Pancreas (tissue), 10 donors: ENCODE measurements around the gene TBC1D3B. TPM values are rescaled to one million over a fixed set of nuclear protein-coding genes. Genes with fewer than 3 reads are reported as not detected.
A peak's percentile ranks its signal among the peaks of the same experiment; 100 is the strongest.
"Not testable (repeated sequence)": the region's sequence is repeated elsewhere in the genome, so short reads cannot be mapped to it uniquely, and the experiment has no call there.

Source experiments
- ATAC-seq, 4 donors: fragments of 200-7000 bp; cut with Tn5 transposase; one replicate each; pipeline versions ENCODE4 v1.8.0 to v1.9.1; 2020; ENCODE audit warnings: mild to moderate bottlenecking in 4 of 4, moderate library complexity in 4 of 4
- DNase-seq, 6 donors: peaks; one replicate each; pipeline ENCODE4 v3.0.0-alpha.2; 2020
- FAIRE-seq: peaks from 2 replicates; lab custom pipeline; 2012; peaks lifted over from hg19 to GRCh38; lab: Jason Lieb, UNC
- H3K27ac ChIP-seq, 4 donors: fragments of 200-600 bp; sonication (generic); 1 replicate in 3 of 4; 2 replicates in 1 of 4; pipeline versions ENCODE4 v1.5.0 to v1.8.0; 2020
- H3K27me3 ChIP-seq, 4 donors: fragments of 200-600 bp; one replicate each; pipeline ENCODE4 v1.8.0; 2021
- H3K36me3 ChIP-seq, 3 donors: fragments of 200-600 bp; sonication (generic) in 1 of 3; one replicate each; pipeline versions ENCODE4 v1.5.0 to v1.8.0; 2020 to 2021
- H3K4me1 ChIP-seq, 3 donors: fragments of 200-600 bp; one replicate each; pipeline ENCODE4 v1.8.0; 2021
- H3K4me3 ChIP-seq, 4 donors: fragments of 200-600 bp; sonication (generic) in 2 of 4; one replicate each; pipeline versions ENCODE4 v1.5.0 to v1.8.0; 2020 to 2021
- H3K9me3 ChIP-seq, 4 donors: fragments of 200-600 bp; one replicate each; pipeline ENCODE4 v1.8.0; 2021
- WGBS, 2 donors: extraction: QIAGEN DNeasy Blood & Tissue Kit; methylation state at CpG; one replicate each; pipeline ENCODE4 v1.1.7; 2013; 5-methylcytosine and 5-hydroxymethylcytosine counted together
- intact Hi-C, 3 donors: fragments of 100-400 bp; cut with DNase I; formaldehyde crosslinking; loops; one replicate each; pipeline versions ENCODE4 v1.11.1 to v1.14.2; 2022
- polyA plus RNA-seq, 2 donors: library from polyadenylated mRNA; stranded (reverse); fragments of 200-250 nt; gene quantifications; one replicate each; pipeline ENCODE4 v1.2.3, GENCODE V29; 2013
- total RNA-seq, 6 donors: library from RNA; stranded (reverse); fragmentation: NEBNext Ultra II Directional in 4 of 6; extraction: Animal tissue kit (Norgen Biotek cat#: 25700) in 4 of 6; gene quantifications; one replicate each; pipeline versions ENCODE4 v1.2.1 to v1.2.4, GENCODE V29; 2021 to 2023
- TF ChIP-seq, protein P1 (sequence below), 4 donors: fragments of 200-600 bp; sonication (generic) in 3 of 4; IDR thresholded peaks; one replicate each; pipeline versions ENCODE4 v1.5.0 to v1.8.0; 2021; ENCODE audit warnings: antibody characterized with exemption in 4 of 4
- donor health status: healthy with polysubstance abuse.
- donor health status: DM: no; HTN: no; CAD: no; lungs with moderate emphysema.
- donor health status: DM: no; HTN: no; CAD: no.
- donor health status: control.
- donor health status: control.
- donor health status: Bipolar disorder and iron deficiency.
- donor health status: DM: yes; HTN: yes; CAD: no.
- donor health status: DM: no; HTN: no; CAD: no.
- donor health status: DM: no; HTN: no; CAD: no.
- donor health status: DM: yes; HTN: yes; CAD: no.

TBC1D3B gene
- total and polyA plus RNA-seq, 8 donors, result 2.2 to 5.7 (median 3.9) TPM

DNA sequence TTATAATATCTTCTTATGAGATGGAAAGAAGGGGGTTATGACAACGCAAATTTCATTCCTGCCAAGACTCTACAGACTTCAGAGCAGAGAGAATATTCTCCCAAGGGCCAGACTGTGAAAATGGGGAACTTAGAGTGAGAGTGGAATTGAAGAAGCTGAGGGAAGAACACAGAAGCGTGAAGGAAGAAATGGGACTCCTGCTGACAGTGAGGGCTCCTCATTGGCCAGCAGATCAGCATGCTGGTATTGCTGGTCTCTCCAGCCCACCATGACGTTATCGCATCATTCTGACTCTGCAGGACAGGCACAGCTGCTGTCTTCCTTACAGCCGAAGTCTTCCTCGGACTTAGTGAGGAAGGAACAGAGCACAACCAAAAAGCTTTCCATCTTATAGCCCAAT lies 48.5 kb downstream of the TBC1D3B start:
- Histone ChIP-seq H3K4me1 (no peaks in the 10 kb centered on the region), H3K27me3 (no peaks in the 10 kb centered on the region), H3K27ac (no peak overlapping the region), H3K9me3 (no peaks in the 10 kb centered on the region), H3K4me3 (no peak overlapping the region), H3K36me3 (no peaks in the 10 kb centered on the region)
- intact Hi-C loops, result no loop called here
- 66 to 76% methylated on average over 6 of the region's 6 CpGs for WGBS, 2 donors
- ATAC-seq (peak in 2 of 4 donors; percentile 27 to 57), FAIRE-seq (no peak), DNase-seq (no peak)
- TF ChIP-seq, protein P1, sequence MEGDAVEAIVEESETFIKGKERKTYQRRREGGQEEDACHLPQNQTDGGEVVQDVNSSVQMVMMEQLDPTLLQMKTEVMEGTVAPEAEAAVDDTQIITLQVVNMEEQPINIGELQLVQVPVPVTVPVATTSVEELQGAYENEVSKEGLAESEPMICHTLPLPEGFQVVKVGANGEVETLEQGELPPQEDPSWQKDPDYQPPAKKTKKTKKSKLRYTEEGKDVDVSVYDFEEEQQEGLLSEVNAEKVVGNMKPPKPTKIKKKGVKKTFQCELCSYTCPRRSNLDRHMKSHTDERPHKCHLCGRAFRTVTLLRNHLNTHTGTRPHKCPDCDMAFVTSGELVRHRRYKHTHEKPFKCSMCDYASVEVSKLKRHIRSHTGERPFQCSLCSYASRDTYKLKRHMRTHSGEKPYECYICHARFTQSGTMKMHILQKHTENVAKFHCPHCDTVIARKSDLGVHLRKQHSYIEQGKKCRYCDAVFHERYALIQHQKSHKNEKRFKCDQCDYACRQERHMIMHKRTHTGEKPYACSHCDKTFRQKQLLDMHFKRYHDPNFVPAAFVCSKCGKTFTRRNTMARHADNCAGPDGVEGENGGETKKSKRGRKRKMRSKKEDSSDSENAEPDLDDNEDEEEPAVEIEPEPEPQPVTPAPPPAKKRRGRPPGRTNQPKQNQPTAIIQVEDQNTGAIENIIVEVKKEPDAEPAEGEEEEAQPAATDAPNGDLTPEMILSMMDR (IDR thresholded peaks at IDR 0.05), result no peak

DNA sequence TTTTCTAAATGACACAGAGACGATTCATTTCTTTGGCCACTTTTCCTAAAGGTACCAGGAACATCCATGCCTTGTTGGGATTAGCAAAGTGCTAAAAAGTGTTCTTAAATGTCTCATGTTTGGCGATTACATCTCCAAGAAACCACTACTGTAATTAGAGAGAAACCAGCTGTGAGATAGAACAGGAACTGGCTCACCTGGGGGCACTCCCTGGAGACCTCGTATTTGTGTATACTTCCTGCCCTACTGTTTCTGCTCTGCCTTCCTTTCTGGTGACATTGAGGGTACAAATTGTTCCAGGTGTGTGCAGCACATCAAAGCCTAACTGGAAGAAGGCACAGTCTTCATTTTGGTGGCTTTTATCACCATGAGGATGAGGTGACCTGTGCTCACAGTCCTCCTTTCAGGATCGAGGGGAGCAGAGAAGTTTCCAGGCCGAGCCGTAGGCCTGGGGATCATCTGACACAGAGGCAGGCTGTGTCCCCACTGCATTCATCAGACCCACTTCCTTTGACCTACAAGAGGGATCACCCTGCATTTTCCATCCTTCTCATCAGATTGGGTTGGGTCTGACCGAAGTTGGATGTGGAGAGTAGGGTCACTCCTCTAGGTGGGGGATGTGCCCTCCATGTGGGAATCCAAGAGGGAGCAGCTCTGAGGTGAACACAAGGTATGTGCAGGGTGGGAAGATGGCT lies 49.1 kb downstream of the TBC1D3B start:
- Histone ChIP-seq H3K4me3 (no peak overlapping the region), H3K9me3 (no peaks in the 10 kb centered on the region), H3K27ac (no peak overlapping the region), H3K36me3 (no peaks in the 10 kb centered on the region), H3K4me1 (no peaks in the 10 kb centered on the region), H3K27me3 (no peaks in the 10 kb centered on the region)
- 57 to 65% methylated on average over 7 of the region's 7 CpGs for WGBS, 2 donors
- no peak for DNase-seq
- intact Hi-C loops, result no loop called here
- no peak for ATAC-seq
- TF ChIP-seq, protein P1 (IDR thresholded peaks at IDR 0.05), result no peak
- FAIRE-seq, result no peak

DNA sequence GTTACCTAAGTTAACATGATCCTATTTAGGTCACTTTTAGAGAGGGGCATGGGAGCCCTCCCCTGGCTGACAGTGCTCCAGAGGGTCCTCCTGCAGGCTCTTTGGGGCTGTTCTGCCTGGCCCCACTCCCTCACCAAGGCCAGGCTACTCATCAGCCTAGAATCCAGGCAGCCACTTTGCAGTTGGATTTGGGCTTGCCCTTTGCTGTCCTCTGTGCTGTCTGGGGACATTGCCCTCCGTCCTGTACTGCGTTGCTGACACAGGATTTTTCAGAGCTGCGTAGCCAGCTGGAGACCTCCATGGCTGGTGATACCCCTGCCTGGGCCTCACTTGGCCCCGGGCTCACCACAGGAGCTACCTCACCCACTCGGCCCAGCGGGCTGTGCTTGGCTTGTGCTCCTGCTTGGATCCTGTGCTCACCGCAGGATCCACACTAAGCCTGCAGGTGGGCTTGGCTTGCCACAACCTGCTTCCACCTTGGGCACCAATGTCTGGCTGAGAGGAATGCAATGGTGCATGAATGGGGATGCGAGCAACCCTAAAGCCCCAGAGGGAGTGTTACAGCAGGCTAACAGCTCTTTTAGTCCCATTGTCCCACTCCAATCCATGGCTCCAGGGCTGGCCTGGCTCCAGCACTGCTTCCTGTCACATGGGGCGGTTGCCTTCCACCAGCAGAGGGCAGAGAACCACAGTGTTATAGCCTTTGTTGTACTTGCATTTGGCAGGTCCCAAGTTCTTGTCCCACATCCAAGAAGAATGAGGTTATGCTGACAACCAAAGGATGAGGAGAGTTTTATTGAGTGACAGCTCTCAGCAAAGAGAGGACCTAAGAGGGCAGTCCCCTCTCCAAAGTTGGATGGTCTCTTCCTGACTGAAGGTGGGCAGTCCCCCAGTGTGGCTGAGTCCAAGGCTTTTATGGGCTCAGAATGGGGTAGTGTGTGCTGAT lies 51.3 kb downstream of the TBC1D3B start:
- ATAC-seq, result no peak
- TF ChIP-seq, protein P1 (IDR thresholded peaks at IDR 0.05), result no peak
- H3K27me3 ChIP-seq, result no peaks in the 10 kb centered on the region
- FAIRE-seq, result no peak
- no peaks in the 10 kb centered on the region for H3K4me1 ChIP-seq
- no peaks in the 10 kb centered on the region for H3K36me3 ChIP-seq
- DNase-seq, result peak in 1 of 6 donors; percentile 68
- 77 to 79% methylated on average over 9 of the region's 9 CpGs for WGBS, 2 donors
- intact Hi-C loops, result loop anchor here in 1 of 3 donors (5.0 kb wide), 1 partner anchor 57 kb away; no protein-coding TSS in a partner anchor
- no peaks in the 10 kb centered on the region for H3K9me3 ChIP-seq
- H3K27ac ChIP-seq, result no peak overlapping the region
- H3K4me3 ChIP-seq, result no peak overlapping the region

DNA sequence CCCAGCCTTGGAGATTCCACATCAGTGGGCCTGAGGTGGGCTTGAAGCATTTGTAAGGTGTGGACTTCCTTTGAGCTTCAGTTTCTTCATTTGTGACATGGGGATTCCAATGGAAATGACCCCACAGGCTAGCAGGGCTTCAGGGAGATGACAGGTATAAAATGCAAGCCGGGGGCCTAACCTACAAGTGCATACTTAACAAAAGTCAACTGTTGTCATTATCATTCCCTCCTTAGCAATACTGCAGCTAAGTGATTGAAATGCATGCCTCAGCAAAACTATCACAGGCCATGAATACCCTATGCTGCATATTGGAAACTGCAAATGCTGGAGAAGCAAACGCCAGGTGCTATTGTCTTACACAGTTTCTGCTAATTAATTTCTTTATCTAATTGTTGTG lies 53.0 kb downstream of the TBC1D3B start:
- 67 to 75% methylated on average over 2 of the region's 2 CpGs for WGBS, 2 donors
- peaks cover 0 to 3% (median 0%) of the 10 kb centered on the region in 4 donors for H3K27me3 ChIP-seq
- intact Hi-C loops, result loop anchor here in 1 of 3 donors (5.0 kb wide), 1 partner anchor 59 kb away; no protein-coding TSS in a partner anchor
- FAIRE-seq (no peak), DNase-seq (no peak), ATAC-seq (no peak)
- no peak overlapping the region for H3K4me3 ChIP-seq
- no peaks in the 10 kb centered on the region for H3K9me3 ChIP-seq
- TF ChIP-seq, protein P1 (IDR thresholded peaks at IDR 0.05), result no peak
- H3K27ac ChIP-seq, result no peak overlapping the region
- no peaks in the 10 kb centered on the region for H3K36me3 ChIP-seq
- no peaks in the 10 kb centered on the region for H3K4me1 ChIP-seq

DNA sequence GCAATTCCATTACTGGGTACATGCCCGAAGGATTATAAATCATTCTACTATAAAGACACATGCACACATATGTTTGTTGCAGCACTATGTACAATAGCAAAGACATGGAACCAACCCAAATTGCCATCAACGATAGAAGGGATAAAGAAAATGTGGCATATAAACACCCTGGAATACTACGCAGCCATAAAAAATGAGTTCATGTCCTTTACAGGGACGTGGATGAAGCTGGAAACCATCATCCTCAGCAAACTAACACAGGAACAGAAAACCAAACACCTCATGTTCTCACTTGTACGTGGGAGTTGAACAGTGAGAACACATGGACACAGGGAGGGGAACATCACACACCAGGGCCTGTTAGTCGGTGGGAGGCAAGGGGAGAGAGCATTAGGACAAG lies 55.3 kb downstream of the TBC1D3B start:
- not testable (repeated sequence) for H3K36me3 ChIP-seq, H3K4me1 ChIP-seq, H3K4me3 ChIP-seq, H3K9me3 ChIP-seq, DNase-seq, H3K27ac ChIP-seq, ATAC-seq, H3K27me3 ChIP-seq, FAIRE-seq
- intact Hi-C loops, result loop anchor here in 1 of 3 donors (5.0 kb wide), 1 partner anchor 61 kb away; no protein-coding TSS in a partner anchor
- 57 to 60% methylated on average over 6 of the region's 6 CpGs for WGBS, 2 donors
